HEK293 (cell line): ENCODE measurements around the gene KDM2B.
A peak's percentile ranks its signal among the peaks of the same experiment; 100 is the strongest.

Source experiments
- CTCF ChIA-PET: fragments of 350-600 bp; formaldehyde crosslinking; extraction: SDS; loops from one replicate; lab custom pipeline; 2021; ENCODE audit warnings: antibody characterized with exemption; lab: Yijun Ruan, JAX
- POLR2A ChIA-PET: fragments of 300-600 bp; formaldehyde crosslinking; extraction: SDS; loops from one replicate; lab custom pipeline; 2020; ENCODE audit warnings: antibody characterized with exemption, inconsistent platforms; lab: Yijun Ruan, JAX
- H3K27ac ChIP-seq: fragments of 200-500 bp; sonication (Bioruptor generic); 2 replicates; pipeline ENCODE4 v1.5.1; 2014; ENCODE audit warnings: low read depth, low read length, control low read depth, inconsistent platforms; ENCODE audit errors: extremely low read depth
- H3K36me3 ChIP-seq, 2 experiments: fragments of 200-500 bp in 1 of 2; sonication (Bioruptor generic) in 1 of 2; 1 replicate in 1 of 2; 2 replicates in 1 of 2; pipeline ENCODE4 v1.5.1; 2014 to 2017; ENCODE audit warnings: inconsistent platforms in 2 of 2, low read length in 2 of 2; ENCODE audit not compliant: control insufficient read depth in 2 of 2, insufficient read depth in 1 of 2
- H3K4me1 ChIP-seq: fragments of 200-500 bp; sonication (Bioruptor generic); 2 replicates; pipeline ENCODE4 v1.5.1; 2014; ENCODE audit warnings: mild to moderate bottlenecking, low read length, inconsistent platforms; ENCODE audit not compliant: control insufficient read depth, insufficient read depth
- H3K4me3 ChIP-seq: 2 replicates; pipeline ENCODE4 v1.5.1; 2011; ENCODE audit warnings: low read depth, mild to moderate bottlenecking, control low read depth, low read length, moderate library complexity
- H3K9me3 ChIP-seq: fragments of 200-500 bp; sonication (Bioruptor generic); 2 replicates; pipeline ENCODE4 v1.5.1; 2014; ENCODE audit warnings: low read depth, low read length, inconsistent platforms; ENCODE audit not compliant: control insufficient read depth, insufficient read depth
- BCL11A ChIP-seq: fragments of 450-650 bp; formaldehyde crosslinking; IDR thresholded peaks from 2 replicates; pipeline ENCODE4 v1.5.1; 2016; ENCODE audit warnings: low read depth, missing biosample characterization, missing genetic modification characterization
- ELK4 ChIP-seq: IDR thresholded peaks from 2 replicates; pipeline ENCODE4 v1.6.1; 2011; ENCODE audit warnings: mild to moderate bottlenecking, low read depth, low read length, borderline replicate concordance
- OSR2 ChIP-seq: fragments of 450-650 bp; formaldehyde crosslinking; IDR thresholded peaks from 2 replicates; pipeline ENCODE4 v1.5.1; 2016; ENCODE audit warnings: missing biosample characterization, missing genetic modification characterization
- RBAK ChIP-seq: fragments of 450-650 bp; formaldehyde crosslinking; IDR thresholded peaks from 2 replicates; pipeline ENCODE4 v1.5.1; 2016; ENCODE audit warnings: missing biosample characterization, missing genetic modification characterization
- TSHZ1 ChIP-seq: fragments of 450-650 bp; formaldehyde crosslinking; IDR thresholded peaks from 2 replicates; pipeline ENCODE4 v1.5.1; 2016; ENCODE audit warnings: missing biosample characterization, missing genetic modification characterization, borderline replicate concordance
- ZBTB11 ChIP-seq: fragments of 450-650 bp; formaldehyde crosslinking; conservative IDR thresholded peaks from 2 replicates; pipeline ENCODE4 v1.5.1; 2016; ENCODE audit warnings: low read depth, missing biosample characterization, missing genetic modification characterization
- ZFP3 ChIP-seq: fragments of 450-650 bp; formaldehyde crosslinking; IDR thresholded peaks from 2 replicates; pipeline ENCODE4 v1.5.1; 2016; ENCODE audit warnings: low read depth, missing biosample characterization, missing genetic modification characterization
- ZFP37 ChIP-seq: fragments of 450-650 bp; formaldehyde crosslinking; IDR thresholded peaks from 2 replicates; pipeline ENCODE4 v1.5.1; 2016; ENCODE audit warnings: missing biosample characterization, missing genetic modification characterization
- ZFP41 ChIP-seq: fragments of 450-650 bp; formaldehyde crosslinking; IDR thresholded peaks from 2 replicates; pipeline ENCODE4 v1.5.1; 2016; ENCODE audit warnings: missing biosample characterization, missing genetic modification characterization, borderline replicate concordance
- ZNF155 ChIP-seq: fragments of 450-650 bp; formaldehyde crosslinking; IDR thresholded peaks from 2 replicates; pipeline ENCODE4 v1.5.1; 2016; ENCODE audit warnings: missing biosample characterization, missing genetic modification characterization
- ZNF280C ChIP-seq: fragments of 450-650 bp; formaldehyde crosslinking; IDR thresholded peaks from 2 replicates; pipeline ENCODE4 v1.5.1; 2016; ENCODE audit warnings: missing biosample characterization, missing genetic modification characterization
- ZNF280D ChIP-seq: fragments of 450-650 bp; formaldehyde crosslinking; IDR thresholded peaks from 2 replicates; pipeline ENCODE4 v1.5.1; 2016; ENCODE audit warnings: missing biosample characterization, missing genetic modification characterization
- ZNF610 ChIP-seq: fragments of 450-650 bp; formaldehyde crosslinking; IDR thresholded peaks from 2 replicates; pipeline ENCODE4 v1.5.1; 2016; ENCODE audit warnings: missing biosample characterization, missing genetic modification characterization, borderline replicate concordance
- ZSCAN18 ChIP-seq: fragments of 450-650 bp; formaldehyde crosslinking; IDR thresholded peaks from 2 replicates; pipeline ENCODE4 v1.5.1; 2016; ENCODE audit warnings: missing biosample characterization, missing genetic modification characterization
- ZSCAN30 ChIP-seq: fragments of 450-650 bp; IDR thresholded peaks from 2 replicates; pipeline ENCODE4 v1.5.1; 2018; ENCODE audit warnings: missing biosample characterization, mild to moderate bottlenecking, missing genetic modification characterization, moderate library complexity

The KDM2B gene

GRCh38 chr12:121467638-121468498, 113.0 kb downstream of the KDM2B start (continued):
- TF ChIP-seq ZSCAN18 (tag by site-specific recombination) = no peak
- no peak for TF ChIP-seq TSHZ1 (tag by site-specific recombination)
- TF ChIP-seq ZBTB11 (tag by site-specific recombination) = peak; percentile 28; the same call in 1 of the 2 replicates
- no peak for TF ChIP-seq ZNF610

GRCh38 chr12:121466794-121467637, 113.8 kb downstream of the KDM2B start:
- H3K4me3 ChIP-seq = peak overlapping the region; percentile 61
- no peaks in the 10 kb centered on the region for H3K9me3 ChIP-seq
- no peaks in the 10 kb centered on the region; the same call in 1 of the 2 replicates for H3K4me1 ChIP-seq
- peaks cover 0 to 7% of the 10 kb centered on the region in 2 experiments; a peak in 2 of 3 replicates for H3K36me3 ChIP-seq
- ChIA-PET POLR2A (interaction anchor here (0.6 kb wide), 1 partner anchor 10 kb away, joined by 3 read pairs; no protein-coding TSS in a partner anchor), CTCF (no interaction called here)
- peak overlapping the region; percentile 79; the same call in 1 of the 2 replicates for H3K27ac ChIP-seq
- TF ChIP-seq ZFP41 (tag by site-specific recombination) (no peak), BCL11A (tag by site-specific recombination) (no peak), ELK4 (no peak), ZNF280C (tag by site-specific recombination) (no peak), OSR2 (tag by site-specific recombination) (no peak), ZFP37 (tag by site-specific recombination) (no peak), ZNF155 (tag by site-specific recombination) (no peak), ZSCAN18 (tag by site-specific recombination) (no peak), RBAK (tag by site-specific recombination) (no peak), ZNF280D (tag by site-specific recombination) (no peak), ZSCAN30 (tag by site-specific recombination) (0 out of 2 replicates have a peak, but pooled peaks have one; percentile 26), ZFP3 (tag by site-specific recombination) (no peak)
